GM12875 (cell line): ENCODE measurements around the gene AFDN.

Source experiments
- H3K4me3 ChIP-seq: one replicate; pipeline ENCODE4 v1.5.1; 2011; ENCODE audit warnings: low read depth, low read length, control low read depth
- CTCF ChIP-seq: IDR thresholded peaks from 2 replicates; pipeline ENCODE4 v1.5.1; 2011; ENCODE audit warnings: low read depth, mild to moderate bottlenecking, control low read depth, inconsistent platforms, low read length, moderate library complexity, borderline replicate concordance; ENCODE audit not compliant: insufficient read depth

Gene AFDN

GRCh38 chr6:168007592-168008338 lies 181.1 kb downstream of the AFDN start:
- H3K4me3 ChIP-seq = no peak overlapping the region
- no peak for TF ChIP-seq CTCF

DNA sequence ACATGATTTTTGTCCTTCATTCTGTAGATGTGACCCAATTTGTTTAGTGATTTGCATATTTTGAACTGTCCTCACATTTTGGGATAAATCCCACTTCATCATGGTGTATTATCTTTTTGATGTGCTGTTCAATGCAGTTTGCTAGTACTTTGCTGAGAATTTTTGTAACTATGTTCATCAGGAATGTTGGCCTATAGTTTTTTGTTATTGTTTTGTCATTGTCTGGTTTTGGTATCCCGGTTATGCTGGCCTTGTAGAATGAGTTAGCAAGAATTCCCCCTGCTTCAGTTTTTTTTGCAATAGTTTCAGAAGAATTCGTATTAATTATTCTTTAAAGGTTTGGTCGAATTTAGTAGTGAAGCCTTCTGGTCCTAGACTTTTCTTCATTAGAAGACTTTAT lies 182.6 kb downstream of the AFDN start:
- no peak for TF ChIP-seq CTCF
- no peak overlapping the region for H3K4me3 ChIP-seq

- TF ChIP-seq CTCF = no peak
Observed at GRCh38 chr6:168011291-168011690, 184.6 kb downstream of the AFDN start.

DNA sequence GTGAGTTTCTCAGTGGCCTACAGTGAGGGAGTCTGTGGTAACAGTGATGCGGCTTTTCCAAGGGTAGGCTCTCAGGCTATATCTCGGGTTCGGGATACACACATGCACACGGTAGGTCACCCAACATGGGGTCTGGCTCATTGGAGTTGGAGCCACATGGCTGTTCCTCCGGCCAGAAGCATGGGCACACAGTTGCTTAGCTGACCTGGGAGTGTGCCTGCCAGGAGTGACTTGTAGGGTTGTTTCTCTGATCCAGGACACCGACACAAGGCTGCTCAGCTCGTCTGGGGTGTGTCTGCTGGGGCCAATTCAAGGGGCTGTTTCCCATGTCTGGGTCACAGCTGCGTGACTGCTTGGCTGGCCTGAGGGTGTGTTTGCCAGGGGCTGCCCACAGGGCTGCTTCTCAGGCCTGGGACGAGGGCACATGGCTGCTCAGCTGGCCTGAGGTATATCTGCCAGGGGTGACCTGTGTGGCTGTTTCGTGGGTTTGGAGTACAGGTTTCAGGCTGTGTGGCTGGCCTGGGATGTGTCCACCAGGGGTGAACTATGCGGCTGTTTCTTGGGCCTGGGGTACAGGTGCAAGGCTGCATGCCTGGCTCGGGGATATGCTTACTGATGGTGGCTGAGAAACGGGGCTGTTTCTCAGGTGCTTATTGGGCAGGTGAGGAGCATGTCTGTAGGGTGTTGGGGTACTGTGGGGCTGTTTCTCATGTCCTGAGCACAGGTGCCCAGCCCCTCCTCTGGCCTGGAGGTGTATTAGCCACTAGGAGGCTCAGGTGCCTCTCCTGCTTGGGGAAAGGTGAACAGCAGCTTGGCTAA lies 185.9 kb downstream of the AFDN start:
- no peak for TF ChIP-seq CTCF

More at GRCh38 chr6:168011291-168011690, 184.6 kb downstream of the AFDN start:
- H3K4me3 ChIP-seq = no peak overlapping the region

DNA sequence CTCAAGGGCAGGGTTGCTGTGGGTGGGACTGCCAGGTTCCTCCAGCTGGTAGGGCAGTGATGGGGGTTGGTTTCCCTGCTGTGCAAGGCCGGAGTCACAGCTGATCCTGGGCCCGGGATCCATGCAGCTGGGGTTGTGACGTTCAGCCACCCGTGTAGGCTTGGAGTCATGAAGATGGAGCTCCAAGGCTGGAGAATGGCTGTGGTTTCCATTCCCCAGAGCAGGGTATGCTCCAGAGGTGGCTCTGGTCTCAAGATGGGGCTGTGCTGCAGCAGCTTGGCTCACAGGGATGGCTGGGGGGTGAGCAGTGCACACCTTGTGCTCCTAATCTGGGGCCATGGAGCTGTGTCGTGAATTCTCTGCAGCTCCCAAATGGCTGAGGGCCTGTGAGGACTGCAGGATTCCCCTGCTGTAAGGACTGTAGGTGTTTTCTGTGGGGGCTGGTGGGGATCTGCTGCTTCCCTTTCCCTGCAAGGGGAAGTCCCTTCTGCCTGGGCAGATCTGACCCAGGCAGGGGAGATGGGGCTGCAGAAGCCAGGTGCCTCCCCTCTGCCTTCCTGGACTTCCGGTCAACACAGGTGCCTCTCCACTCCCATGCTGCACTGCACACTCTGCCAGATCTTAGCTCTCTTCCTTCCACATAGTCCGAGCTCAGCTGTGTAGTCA lies 186.7 kb downstream of the AFDN start:
- no peak for TF ChIP-seq CTCF

More for the DNA sequence above, 185.9 kb downstream of the AFDN start:
- no peak overlapping the region for H3K4me3 ChIP-seq

DNA sequence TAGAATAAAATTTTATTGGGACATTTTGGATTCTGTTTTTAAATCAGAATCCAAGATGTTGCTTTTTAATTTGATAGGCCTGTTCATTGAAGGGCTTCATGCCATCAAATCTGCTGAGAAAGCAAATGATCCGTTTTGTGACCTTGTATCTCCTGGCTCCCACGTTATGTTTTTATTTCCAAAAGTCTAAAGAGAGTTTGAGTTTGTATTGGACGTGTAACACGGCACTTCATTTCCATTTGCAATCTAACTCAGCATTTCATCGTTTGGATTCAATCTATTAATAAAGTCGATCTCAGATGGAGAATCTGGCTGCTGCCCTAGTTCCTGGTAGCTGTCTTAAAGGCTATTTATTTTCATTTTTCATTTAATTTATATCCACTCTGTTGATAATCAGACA lies 187.7 kb downstream of the AFDN start:
- TF ChIP-seq CTCF = no peak
- H3K4me3 ChIP-seq = no peak overlapping the region

More for the DNA sequence above, 186.7 kb downstream of the AFDN start:
- no peak overlapping the region for H3K4me3 ChIP-seq
